Measurements from ENCODE around the gene ARL1. TPM values are rescaled to one million over a fixed set of nuclear protein-coding genes. Genes with fewer than 3 reads are reported as not detected.

ARL1 gene
- total RNA-seq, 1 donor from 2014 or later, result 74.0 TPM

Other genes starting within 250 kb of the ARL1 start
- gene SLC5A8, start 197.5 kb downstream of the ARL1 start, total RNA-seq, result not detected in 2 replicates
- 13.8 and 16.6 TPM in 2 replicates for gene UTP20, start 127.7 kb downstream of the ARL1 start, total RNA-seq
- gene SPIC, start 67.6 kb upstream of the ARL1 start, total RNA-seq, result not detected in 2 replicates
- not detected in 2 replicates for gene MYBPC1, start 187.2 kb upstream of the ARL1 start, total RNA-seq

All from glomerular endothelial cell (primary cell).